H9 (cell line): ENCODE results near the gene MAL. TPM values are rescaled to one million over a fixed set of nuclear protein-coding genes. Genes with fewer than 3 reads are reported as not detected.
A peak's percentile ranks its signal among the peaks of the same experiment; 100 is the strongest.

Experiments
- DNase-seq: peaks from one replicate; pipeline ENCODE4 v3.0.0-alpha.2; 2017
- H2AFZ ChIP-seq: one replicate; pipeline ENCODE4 v1.6.1; 2013; ENCODE audit warnings: mild to moderate bottlenecking, low read length, control low read depth, moderate library complexity
- H2AK5ac ChIP-seq: 2 replicates; pipeline ENCODE4 v1.6.1; 2013; ENCODE audit warnings: low read length, control low read depth, mixed read lengths; ENCODE audit not compliant: insufficient read length
- H2BK120ac ChIP-seq: one replicate; pipeline ENCODE4 v1.6.1; 2013; ENCODE audit warnings: low read depth, mild to moderate bottlenecking, low read length, control low read depth, inconsistent platforms; ENCODE audit not compliant: poor library complexity, severe bottlenecking
- H2BK12ac ChIP-seq: 2 replicates; pipeline ENCODE4 v1.6.1; 2013; ENCODE audit warnings: low read length, control low read depth, mixed read lengths, low read depth; ENCODE audit not compliant: insufficient read length
- H2BK15ac ChIP-seq: 2 replicates; pipeline ENCODE4 v1.6.1; 2013; ENCODE audit warnings: low read depth, low read length, control low read depth
- H2BK20ac ChIP-seq: one replicate; pipeline ENCODE4 v1.6.1; 2013; ENCODE audit warnings: low read depth, mild to moderate bottlenecking, low read length, control low read depth, inconsistent platforms; ENCODE audit not compliant: poor library complexity, severe bottlenecking
- H2BK5ac ChIP-seq: 2 replicates; pipeline ENCODE4 v1.6.1; 2013; ENCODE audit warnings: low read length, control low read depth, mixed read lengths; ENCODE audit not compliant: insufficient read length
- H3K14ac ChIP-seq: 2 replicates; pipeline ENCODE4 v1.6.1; 2013; ENCODE audit warnings: low read length, control low read depth; ENCODE audit not compliant: insufficient read depth
- H3K18ac ChIP-seq: 2 replicates; pipeline ENCODE4 v1.6.1; 2013; ENCODE audit warnings: low read depth, mild to moderate bottlenecking, mixed read lengths, low read length, control low read depth; ENCODE audit not compliant: insufficient read length
- H3K23ac ChIP-seq: 2 replicates; pipeline ENCODE4 v1.6.1; 2013; ENCODE audit warnings: low read length, control low read depth, mixed read lengths, low read depth; ENCODE audit not compliant: insufficient read length
- H3K23me2 ChIP-seq: 2 replicates; pipeline ENCODE4 v1.6.1; 2013; ENCODE audit warnings: low read depth, mild to moderate bottlenecking, mixed read lengths, low read length, control low read depth; ENCODE audit not compliant: insufficient read length, poor library complexity, severe bottlenecking
- H3K27ac ChIP-seq: 2 replicates; pipeline ENCODE4 v1.5.1; 2013; ENCODE audit warnings: low read length, control low read depth, mixed read lengths, low read depth; ENCODE audit not compliant: insufficient read length
- H3K27me3 ChIP-seq: 2 replicates; pipeline ENCODE4 v1.6.1; 2013; ENCODE audit warnings: low read length, control low read depth, inconsistent platforms; ENCODE audit not compliant: insufficient read depth
- H3K4ac ChIP-seq: 2 replicates; pipeline ENCODE4 v1.6.1; 2013; ENCODE audit warnings: low read depth, mild to moderate bottlenecking, control low read depth, inconsistent platforms, low read length, moderate library complexity
- H3K4me1 ChIP-seq: 2 replicates; pipeline ENCODE4 v1.6.1; 2013; ENCODE audit warnings: low read length, control low read depth, inconsistent platforms; ENCODE audit not compliant: insufficient read depth
- H3K4me2 ChIP-seq: 2 replicates; pipeline ENCODE4 v1.6.1; 2013; ENCODE audit warnings: low read length, control low read depth, mixed read lengths; ENCODE audit not compliant: insufficient read length, insufficient read depth
- H3K56ac ChIP-seq: 2 replicates; pipeline ENCODE4 v1.6.1; 2013; ENCODE audit warnings: low read depth, mild to moderate bottlenecking, mixed read lengths, low read length, control low read depth; ENCODE audit not compliant: insufficient read length
- H3K79me1 ChIP-seq: 2 replicates; pipeline ENCODE4 v1.6.1; 2013; ENCODE audit warnings: low read depth, mild to moderate bottlenecking, moderate library complexity, low read length, control low read depth, inconsistent platforms; ENCODE audit not compliant: insufficient read depth, poor library complexity, severe bottlenecking
- H3K79me2 ChIP-seq: 2 replicates; pipeline ENCODE4 v1.6.1; 2013; ENCODE audit warnings: low read length, control low read depth, inconsistent platforms; ENCODE audit not compliant: insufficient read depth
- H3K9ac ChIP-seq: 2 replicates; pipeline ENCODE4 v1.6.1; 2013; ENCODE audit warnings: low read length, control low read depth, mixed read lengths; ENCODE audit not compliant: insufficient read length; ENCODE audit errors: extremely low read depth
- H3K9me3 ChIP-seq: one replicate; pipeline ENCODE4 v1.6.1; 2013; ENCODE audit warnings: low read depth, low read length, inconsistent platforms; ENCODE audit not compliant: control insufficient read depth
- H3T11ph ChIP-seq: one replicate; pipeline ENCODE4 v1.6.1; 2013; ENCODE audit warnings: mild to moderate bottlenecking, low read length, control low read depth, inconsistent platforms
- H4K20me1 ChIP-seq: one replicate; pipeline ENCODE4 v1.6.1; 2013; ENCODE audit not compliant: control insufficient read depth, insufficient read length, insufficient read depth
- H4K5ac ChIP-seq: 2 replicates; pipeline ENCODE4 v1.6.1; 2013; ENCODE audit warnings: low read depth, mild to moderate bottlenecking, mixed read lengths, low read length, control low read depth; ENCODE audit not compliant: insufficient read length
- H4K8ac ChIP-seq: replicated peaks from 2 replicates; pipeline ENCODE4 v1.6.1; 2013; ENCODE audit warnings: low read length, control low read depth, mixed read lengths, low read depth; ENCODE audit not compliant: insufficient read length
- H4K91ac ChIP-seq: 2 replicates; pipeline ENCODE4 v1.6.1; 2013; ENCODE audit warnings: low read depth, mild to moderate bottlenecking, moderate library complexity, mixed read lengths, low read length, control low read depth; ENCODE audit not compliant: insufficient read length
- H3K27ac Mint-ChIP-seq, 3 experiments: 2 replicates in 2 of 3; 3 replicates in 1 of 3; pipeline ENCODE4 v1.8.0; 2020 to 2021; ENCODE audit warnings: mixed read lengths in 3 of 3, mild to moderate bottlenecking in 1 of 3, moderate library complexity in 1 of 3
- H3K27me3 Mint-ChIP-seq: 2 replicates; pipeline ENCODE4 v1.8.0; 2021; ENCODE audit warnings: low read depth, mild to moderate bottlenecking, moderate library complexity, mixed read lengths
- H3K36me3 Mint-ChIP-seq, 3 experiments: 2 replicates in 2 of 3; 3 replicates in 1 of 3; pipeline ENCODE4 v1.8.0; 2020 to 2021; ENCODE audit warnings: low read depth in 3 of 3, mixed read lengths in 3 of 3; ENCODE audit not compliant: insufficient read depth in 1 of 3
- H3K4me1 Mint-ChIP-seq, 2 experiments: 2 replicates each; pipeline ENCODE4 v1.8.0; 2020; ENCODE audit warnings: mixed read lengths in 2 of 2
- H3K4me3 Mint-ChIP-seq, 2 experiments: 2 replicates in 1 of 2; 3 replicates in 1 of 2; pipeline ENCODE4 v1.8.0; 2020 to 2021; ENCODE audit warnings: mild to moderate bottlenecking in 2 of 2, mixed read lengths in 2 of 2, moderate library complexity in 1 of 2
- H3K9me3 Mint-ChIP-seq, 2 experiments: 2 replicates in 1 of 2; 3 replicates in 1 of 2; pipeline ENCODE4 v1.8.0; 2020; ENCODE audit warnings: mild to moderate bottlenecking in 2 of 2, mixed read lengths in 2 of 2, moderate library complexity in 1 of 2
- WGBS: extraction: QIAGEN DNeasy Blood & Tissue Kit; methylation state at CpG from one replicate; pipeline ENCODE4 v1.1.7; 2013; ENCODE audit warnings: missing lambda C conversion rate, low lambda C conversion rate, mixed read lengths; ENCODE audit not compliant: insufficient read length; ENCODE audit errors: extremely low coverage; 5-methylcytosine and 5-hydroxymethylcytosine counted together
- total RNA-seq: library from RNA; stranded (reverse); gene quantifications from 2 replicates; pipeline ENCODE4 v1.2.1, GENCODE V29; 2021
- TF ChIP-seq, protein P1 (sequence below): fragments of 200-600 bp; sonication (generic); conservative IDR thresholded peaks from 3 replicates; pipeline ENCODE4 v1.8.0; 2021; ENCODE audit warnings: antibody characterized with exemption, mild to moderate bottlenecking

Gene MAL
- total RNA-seq, 1 experiment from 2014 or later, result not detected

DNA sequence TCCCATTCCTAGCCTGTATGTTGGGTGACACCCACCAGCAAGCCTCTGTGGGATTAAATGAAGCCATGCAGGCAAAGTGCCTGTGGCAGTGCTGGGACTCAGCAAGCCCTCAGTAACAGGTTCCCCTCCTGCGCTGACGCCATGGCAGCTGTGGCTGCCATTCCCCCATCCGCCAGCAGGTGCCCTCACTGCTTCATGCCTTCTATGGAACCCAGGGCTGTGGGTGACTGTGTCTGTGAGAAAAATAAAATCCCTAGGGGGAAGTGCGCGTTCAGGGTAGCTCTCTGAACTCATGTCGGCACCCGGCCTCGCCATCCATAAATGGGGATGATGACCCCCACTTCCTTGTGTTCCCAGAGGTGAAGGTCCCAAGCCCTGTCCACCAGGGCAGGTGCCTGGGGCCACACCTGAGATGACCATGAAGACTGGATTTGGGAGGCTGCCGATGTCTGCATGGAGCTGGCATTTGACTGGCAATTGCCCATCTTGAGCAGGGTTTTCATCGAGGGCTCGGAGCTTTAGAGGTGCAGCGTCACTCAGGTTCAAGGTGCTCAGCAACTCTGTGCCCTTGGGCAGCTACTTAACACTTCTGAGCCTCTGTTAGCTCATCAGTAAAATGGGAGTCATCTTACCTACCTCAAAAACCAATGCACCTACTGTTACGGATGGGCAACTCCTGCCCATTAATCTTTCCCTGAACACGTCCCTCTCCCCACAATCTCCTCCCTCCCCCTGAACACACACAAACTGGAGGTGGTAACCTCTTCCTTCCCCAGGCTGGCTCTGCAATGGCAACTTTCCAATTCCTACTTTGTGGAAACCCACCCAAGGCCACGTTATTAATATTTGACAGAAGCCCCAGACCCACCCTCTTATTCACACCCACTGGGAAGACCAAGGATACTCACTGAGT, 2.9 kb upstream of the MAL start:
- no peaks in the 10 kb centered on the region for H3K79me2 ChIP-seq
- TF ChIP-seq, protein P1, sequence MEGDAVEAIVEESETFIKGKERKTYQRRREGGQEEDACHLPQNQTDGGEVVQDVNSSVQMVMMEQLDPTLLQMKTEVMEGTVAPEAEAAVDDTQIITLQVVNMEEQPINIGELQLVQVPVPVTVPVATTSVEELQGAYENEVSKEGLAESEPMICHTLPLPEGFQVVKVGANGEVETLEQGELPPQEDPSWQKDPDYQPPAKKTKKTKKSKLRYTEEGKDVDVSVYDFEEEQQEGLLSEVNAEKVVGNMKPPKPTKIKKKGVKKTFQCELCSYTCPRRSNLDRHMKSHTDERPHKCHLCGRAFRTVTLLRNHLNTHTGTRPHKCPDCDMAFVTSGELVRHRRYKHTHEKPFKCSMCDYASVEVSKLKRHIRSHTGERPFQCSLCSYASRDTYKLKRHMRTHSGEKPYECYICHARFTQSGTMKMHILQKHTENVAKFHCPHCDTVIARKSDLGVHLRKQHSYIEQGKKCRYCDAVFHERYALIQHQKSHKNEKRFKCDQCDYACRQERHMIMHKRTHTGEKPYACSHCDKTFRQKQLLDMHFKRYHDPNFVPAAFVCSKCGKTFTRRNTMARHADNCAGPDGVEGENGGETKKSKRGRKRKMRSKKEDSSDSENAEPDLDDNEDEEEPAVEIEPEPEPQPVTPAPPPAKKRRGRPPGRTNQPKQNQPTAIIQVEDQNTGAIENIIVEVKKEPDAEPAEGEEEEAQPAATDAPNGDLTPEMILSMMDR, result peak; percentile 90
- H3K27me3 ChIP-seq, result peaks cover 38% of the 10 kb centered on the region
- H3T11ph ChIP-seq, result no peak overlapping the region
- H2AFZ ChIP-seq, result no peak overlapping the region
- H2BK20ac ChIP-seq, result no peak overlapping the region
- no peak overlapping the region for H3K23ac ChIP-seq
- peaks cover 6% of the 10 kb centered on the region; the same call in 1 of the 2 replicates for H3K4me1 ChIP-seq
- H3K4me2 ChIP-seq, result no peak overlapping the region
- no peak overlapping the region for H2BK120ac ChIP-seq
- peak; percentile 75 for DNase-seq
- peaks cover 78% of the 10 kb centered on the region for H3K27me3 Mint-ChIP-seq
- no peaks in the 10 kb centered on the region for H3K9me3 Mint-ChIP-seq
- no peak overlapping the region for H3K18ac ChIP-seq
- H2BK12ac ChIP-seq, result no peak overlapping the region
- no peak overlapping the region for H3K56ac ChIP-seq
- no peaks in the 10 kb centered on the region for H3K9me3 ChIP-seq
- H4K8ac ChIP-seq, result no peak overlapping the region
- no peak overlapping the region for H3K27ac ChIP-seq
- no peaks in the 10 kb centered on the region; a peak in 1 of 7 replicates for H3K36me3 Mint-ChIP-seq
- H3K23me2 ChIP-seq, result peaks cover 8% of the 10 kb centered on the region
- H3K4ac ChIP-seq, result no peak overlapping the region
- H3K9ac ChIP-seq, result no peak overlapping the region
- H3K14ac ChIP-seq, result no peak overlapping the region; the same call in 1 of the 2 replicates
- peaks cover 40 to 50% of the 10 kb centered on the region in 2 experiments for H3K4me1 Mint-ChIP-seq
- H3K79me1 ChIP-seq, result no peaks in the 10 kb centered on the region
- no peaks in the 10 kb centered on the region for H4K20me1 ChIP-seq
- no peak overlapping the region for H4K5ac ChIP-seq
- no peak overlapping the region for H2BK5ac ChIP-seq
- no peak overlapping the region for H2AK5ac ChIP-seq
- WGBS, result no CpG with 5 or more reads among the region's 15 CpGs
- no peak overlapping the region for H3K27ac Mint-ChIP-seq
- H4K91ac ChIP-seq, result no peak overlapping the region
- no peak overlapping the region for H3K4me3 Mint-ChIP-seq
- no peak overlapping the region; the same call in 1 of the 2 replicates for H2BK15ac ChIP-seq
